Right lobe of liver (tissue), 6 donors: ENCODE data around the gene GGTLC2. TPM values are rescaled to one million over a fixed set of nuclear protein-coding genes. Genes with fewer than 3 reads are reported as not detected.

Experiments
- ATAC-seq, 4 donors: fragments of 200-7000 bp; cut with Tn5 transposase; one replicate each; pipeline ENCODE4 v1.9.1; 2020; ENCODE audit warnings: mild to moderate bottlenecking in 4 of 4, moderate library complexity in 4 of 4
- DNase-seq, 3 donors: peaks; one replicate each; pipeline ENCODE4 v3.0.0-alpha.2; 2020
- H3K27ac ChIP-seq, 3 donors: fragments of 200-600 bp; one replicate each; pipeline ENCODE4 v1.8.0; 2022
- H3K27me3 ChIP-seq, 2 donors: fragments of 200-600 bp; one replicate each; pipeline ENCODE4 v1.8.0; 2022
- H3K36me3 ChIP-seq, 4 donors: fragments of 200-600 bp; sonication (generic) in 1 of 4; one replicate each; pipeline versions ENCODE4 v1.5.1 to v1.8.0; 2017 to 2022; ENCODE audit warnings: control low read depth in 1 of 4
- H3K4me1 ChIP-seq, 4 donors: fragments of 200-600 bp; sonication (generic) in 1 of 4; one replicate each; pipeline versions ENCODE4 v1.5.1 to v1.8.0; 2017 to 2022; ENCODE audit warnings: control low read depth in 1 of 4
- H3K4me3 ChIP-seq, 3 donors: fragments of 200-600 bp; one replicate each; pipeline ENCODE4 v1.8.0; 2022
- H3K9me3 ChIP-seq, 4 donors: fragments of 200-600 bp; sonication (generic) in 1 of 4; one replicate each; pipeline versions ENCODE4 v1.5.1 to v1.8.0; 2017 to 2022; ENCODE audit warnings: control low read depth in 1 of 4
- POLR2A ChIP-seq: fragments of 450-650 bp; IDR thresholded peaks from one replicate; pipeline ENCODE4 v1.6.1; 2017; ENCODE audit warnings: antibody characterized with exemption, mild to moderate bottlenecking
- WGBS: methylation state at CpG from one replicate; pipeline ENCODE4 v1.1.6; 2018; ENCODE audit warnings: low coverage, low lambda C conversion rate; ENCODE audit not compliant: insufficient coverage; ENCODE audit errors: missing lambda C conversion rate; 5-methylcytosine and 5-hydroxymethylcytosine counted together
- intact Hi-C, 2 donors: fragments of 100-400 bp; cut with DNase I; formaldehyde crosslinking; loops; one replicate each; pipeline versions ENCODE4 v1.11.2 to v1.14.1; 2022
- total RNA-seq, 6 experiments: library from RNA; depleted of rRNA in 2 of 6; stranded (reverse); fragments of >200 nt in 2 of 6; fragmentation: NEBNext Ultra II Directional in 3 of 6; extraction: Animal tissue kit (Norgen Biotek cat#: 25700) in 3 of 6; gene quantifications; one replicate each; pipeline versions ENCODE4 v1.1.0 to v1.2.4, GENCODE V29; 2016 to 2023
- TF ChIP-seq, protein P1 (sequence below), 4 donors: fragments of 200-600 bp in 3 of 4; fragments of 450-650 bp in 1 of 4; IDR thresholded peaks; one replicate each; pipeline versions ENCODE4 v1.5.1 to v1.8.0; 2016 to 2022; ENCODE audit warnings: antibody characterized with exemption in 4 of 4, mild to moderate bottlenecking in 2 of 4
- donor health status: DM: no; HTN: yes; CAD: no.
- donor health status: DM: no; HTN: no; CAD: no.
- donor health status: DM: no; HTN: no; CAD: no.
- donor health status: DM: no; HTN: yes; CAD: no.
- donor health status: DM: no; HTN: yes; CAD: no.

Gene GGTLC2
- total RNA-seq, 6 experiments from 2014 or later = not detected

GRCh38 chr22:22674467-22674866, 30.1 kb downstream of the GGTLC2 start:
- DNase-seq = no peak
- H3K4me3 ChIP-seq = no peak overlapping the region
- H3K27me3 ChIP-seq = no peaks in the 10 kb centered on the region
- intact Hi-C loops = no loop called here
- H3K4me1 ChIP-seq = no peaks in the 10 kb centered on the region
- ATAC-seq = no peak
- peaks cover 0 to 8% (median 0%) of the 10 kb centered on the region in 4 donors for H3K9me3 ChIP-seq
- TF ChIP-seq, protein P1, sequence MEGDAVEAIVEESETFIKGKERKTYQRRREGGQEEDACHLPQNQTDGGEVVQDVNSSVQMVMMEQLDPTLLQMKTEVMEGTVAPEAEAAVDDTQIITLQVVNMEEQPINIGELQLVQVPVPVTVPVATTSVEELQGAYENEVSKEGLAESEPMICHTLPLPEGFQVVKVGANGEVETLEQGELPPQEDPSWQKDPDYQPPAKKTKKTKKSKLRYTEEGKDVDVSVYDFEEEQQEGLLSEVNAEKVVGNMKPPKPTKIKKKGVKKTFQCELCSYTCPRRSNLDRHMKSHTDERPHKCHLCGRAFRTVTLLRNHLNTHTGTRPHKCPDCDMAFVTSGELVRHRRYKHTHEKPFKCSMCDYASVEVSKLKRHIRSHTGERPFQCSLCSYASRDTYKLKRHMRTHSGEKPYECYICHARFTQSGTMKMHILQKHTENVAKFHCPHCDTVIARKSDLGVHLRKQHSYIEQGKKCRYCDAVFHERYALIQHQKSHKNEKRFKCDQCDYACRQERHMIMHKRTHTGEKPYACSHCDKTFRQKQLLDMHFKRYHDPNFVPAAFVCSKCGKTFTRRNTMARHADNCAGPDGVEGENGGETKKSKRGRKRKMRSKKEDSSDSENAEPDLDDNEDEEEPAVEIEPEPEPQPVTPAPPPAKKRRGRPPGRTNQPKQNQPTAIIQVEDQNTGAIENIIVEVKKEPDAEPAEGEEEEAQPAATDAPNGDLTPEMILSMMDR (IDR thresholded peaks at IDR 0.05) = no peak
- TF ChIP-seq POLR2A = no peak
- no peaks in the 10 kb centered on the region for H3K36me3 ChIP-seq
- H3K27ac ChIP-seq = no peak overlapping the region
- 94% methylated on average over 4 of the region's 4 CpGs for WGBS

- DNase-seq (no peak), ATAC-seq (no peak)
- TF ChIP-seq, protein P1 (IDR thresholded peaks at IDR 0.05) = no peak
- Histone ChIP-seq H3K27ac (no peak overlapping the region), H3K36me3 (no peaks in the 10 kb centered on the region), H3K4me1 (no peaks in the 10 kb centered on the region), H3K27me3 (no peaks in the 10 kb centered on the region), H3K9me3 (no peaks in the 10 kb centered on the region), H3K4me3 (no peak overlapping the region)
- intact Hi-C loops = no loop called here
- WGBS = 94% methylated on average over 4 of the region's 4 CpGs
These were observed 34.6 kb downstream of the GGTLC2 start for GRCh38 chr22:22678970-22679369.

GRCh38 chr22:22680396-22680795, 36.0 kb downstream of the GGTLC2 start:
- Histone ChIP-seq H3K4me3 (no peak overlapping the region), H3K27ac (no peak overlapping the region), H3K4me1 (peaks cover 0 to 7% (median 0%) of the 10 kb centered on the region in 4 donors), H3K27me3 (no peaks in the 10 kb centered on the region), H3K36me3 (no peaks in the 10 kb centered on the region), H3K9me3 (no peaks in the 10 kb centered on the region)
- no peak for DNase-seq
- TF ChIP-seq POLR2A = no peak
- TF ChIP-seq, protein P1 (IDR thresholded peaks at IDR 0.05) = no peak
- no peak for ATAC-seq
- intact Hi-C loops = no loop called here
- WGBS = 67% methylated on average over 3 of the region's 4 CpGs

DNA sequence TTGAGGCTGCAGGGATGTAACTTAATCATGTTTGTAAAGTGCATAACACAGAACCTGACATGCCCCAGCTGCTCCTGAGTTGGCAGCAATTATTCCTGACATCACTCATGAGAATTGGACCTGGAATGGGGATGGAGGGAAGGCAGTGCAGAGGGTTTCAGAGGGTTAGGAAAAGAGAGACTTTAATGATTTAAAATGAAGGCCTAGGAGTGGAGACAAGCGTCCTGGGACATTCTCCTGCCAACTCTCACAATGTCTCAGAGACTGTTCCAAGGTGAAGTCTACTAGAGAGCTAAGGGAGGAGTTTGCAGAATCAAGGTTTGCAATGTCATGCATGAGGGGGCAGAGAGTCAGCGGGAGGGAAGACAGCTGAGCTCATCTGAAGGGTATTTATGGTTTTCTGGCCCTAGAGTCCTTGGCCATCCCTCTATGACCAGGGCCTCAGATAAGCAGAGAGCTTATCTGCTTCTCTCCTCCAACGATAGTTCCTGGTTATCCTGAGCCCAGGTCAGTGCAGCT, 36.9 kb downstream of the GGTLC2 start:
- TF ChIP-seq, protein P1 (IDR thresholded peaks at IDR 0.05) = no peak
- TF ChIP-seq POLR2A = no peak
- no peaks in the 10 kb centered on the region for H3K36me3 ChIP-seq
- 52% methylated on average over 2 of the region's 3 CpGs for WGBS
- H3K4me1 ChIP-seq = peaks cover 0 to 7% (median 0%) of the 10 kb centered on the region in 4 donors
- ATAC-seq = no peak
- no peaks in the 10 kb centered on the region for H3K27me3 ChIP-seq
- intact Hi-C loops = no loop called here
- no peak overlapping the region for H3K27ac ChIP-seq
- no peaks in the 10 kb centered on the region for H3K9me3 ChIP-seq
- H3K4me3 ChIP-seq = no peak overlapping the region
- DNase-seq = no peak

DNA sequence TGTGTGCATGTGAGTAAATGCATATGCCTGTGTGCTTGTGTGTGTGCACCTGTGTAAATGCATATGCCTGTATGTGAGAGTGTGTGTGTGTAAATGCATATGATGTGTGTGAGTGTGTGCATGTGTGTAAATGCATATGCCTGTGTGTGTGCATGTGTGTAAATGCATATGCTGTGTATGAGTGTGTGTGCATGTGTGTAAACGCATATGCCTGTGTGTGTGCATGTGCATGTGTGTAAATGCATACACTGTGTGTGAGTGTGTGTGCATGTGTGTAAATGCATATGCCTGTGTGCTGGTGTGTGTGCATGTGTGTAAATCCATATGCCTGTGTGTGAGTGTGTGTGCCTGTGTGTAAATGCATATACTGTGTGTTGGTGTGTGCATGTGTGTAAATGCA, 37.8 kb downstream of the GGTLC2 start:
- Histone ChIP-seq H3K36me3 (no peaks in the 10 kb centered on the region), H3K4me1 (peaks cover 0 to 7% (median 0%) of the 10 kb centered on the region in 4 donors), H3K4me3 (no peak overlapping the region), H3K27me3 (no peaks in the 10 kb centered on the region), H3K9me3 (no peaks in the 10 kb centered on the region), H3K27ac (no peak overlapping the region)
- WGBS = no CpG with 5 or more reads among the region's 1 CpG
- DNase-seq = no peak
- intact Hi-C loops = no loop called here
- TF ChIP-seq, protein P1 (IDR thresholded peaks at IDR 0.05) = no peak
- TF ChIP-seq POLR2A = no peak
- ATAC-seq = no peak
